NCI-H187 (cell line): ENCODE measurements around the gene RGS18.
"Not testable (repeated sequence)": the region's sequence is repeated elsewhere in the genome, so short reads cannot be mapped to it uniquely, and the experiment has no call there.

Source experiments
- DNase-seq, 2 experiments: peaks; one replicate each; lab custom pipeline; 2025; lab: John Stamatoyannopoulos, UW

RGS18 gene, protein sequence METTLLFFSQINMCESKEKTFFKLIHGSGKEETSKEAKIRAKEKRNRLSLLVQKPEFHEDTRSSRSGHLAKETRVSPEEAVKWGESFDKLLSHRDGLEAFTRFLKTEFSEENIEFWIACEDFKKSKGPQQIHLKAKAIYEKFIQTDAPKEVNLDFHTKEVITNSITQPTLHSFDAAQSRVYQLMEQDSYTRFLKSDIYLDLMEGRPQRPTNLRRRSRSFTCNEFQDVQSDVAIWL

DNA sequence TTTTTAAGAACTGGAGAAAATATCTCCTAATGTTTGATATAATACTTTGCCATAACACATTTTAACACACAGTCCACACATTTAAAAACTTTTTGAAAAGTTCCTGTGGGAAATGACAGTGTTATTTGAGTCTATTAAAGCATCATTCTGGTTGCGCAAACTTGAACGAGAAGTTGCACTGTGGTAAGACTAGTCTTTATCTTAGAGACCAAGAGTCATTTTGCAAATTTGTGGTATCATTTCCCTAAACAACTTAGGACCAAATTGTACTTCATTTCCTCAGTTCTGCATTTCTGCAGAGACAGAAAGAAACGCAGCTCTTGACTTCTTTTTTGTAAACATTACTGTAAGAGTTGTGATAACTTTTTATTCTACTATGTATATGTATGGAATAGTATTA, at the start of gene RGS18:
Gene RGS18, plus strand, starts transcription at position 282 of the 400 bp plus-strand sequence. CDS start 176 bp downstream, outside the sequence.
- DNase-seq = no peak

DNA sequence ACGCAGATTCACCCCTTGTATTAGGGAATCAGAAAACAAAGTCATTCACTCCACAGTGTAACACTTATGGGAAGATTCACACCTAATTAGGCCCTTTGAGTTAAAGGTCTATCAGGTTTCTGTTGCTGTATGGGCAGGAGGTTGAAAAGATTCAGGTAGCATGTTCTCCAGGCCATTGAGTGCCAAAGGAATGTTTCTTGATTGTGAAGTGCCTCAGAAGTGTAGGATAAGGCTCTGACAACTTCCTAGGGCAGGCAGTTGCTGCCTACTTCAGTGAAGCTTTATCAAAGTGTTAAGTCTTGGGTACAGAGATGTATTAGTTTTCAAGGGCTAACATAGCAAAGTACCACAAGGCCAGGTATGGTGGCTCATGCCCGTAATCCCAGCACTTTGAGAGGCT, 48.7 kb upstream of the RGS18 start:
- no peak for DNase-seq

DNA sequence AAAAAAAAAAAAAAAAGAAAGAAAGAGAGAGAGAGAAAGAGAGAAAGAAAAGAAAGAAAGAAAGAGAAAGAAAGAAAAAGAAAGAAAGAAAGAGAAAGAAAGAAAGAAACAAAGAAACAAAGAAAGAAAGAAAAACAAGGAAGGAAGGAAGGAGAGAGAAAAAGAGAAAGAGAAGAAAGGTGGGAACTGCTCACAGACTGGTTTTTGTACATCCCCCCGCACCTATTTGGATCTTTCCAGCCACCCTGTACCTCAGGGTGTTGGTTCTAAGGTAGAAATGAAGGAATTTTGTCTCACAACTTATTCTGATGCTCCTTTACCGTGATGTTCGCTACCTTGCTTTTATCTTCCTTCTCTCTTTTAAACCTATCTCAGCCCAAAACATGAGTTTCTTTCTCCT, 43.3 kb upstream of the RGS18 start:
- DNase-seq = no peak

DNA sequence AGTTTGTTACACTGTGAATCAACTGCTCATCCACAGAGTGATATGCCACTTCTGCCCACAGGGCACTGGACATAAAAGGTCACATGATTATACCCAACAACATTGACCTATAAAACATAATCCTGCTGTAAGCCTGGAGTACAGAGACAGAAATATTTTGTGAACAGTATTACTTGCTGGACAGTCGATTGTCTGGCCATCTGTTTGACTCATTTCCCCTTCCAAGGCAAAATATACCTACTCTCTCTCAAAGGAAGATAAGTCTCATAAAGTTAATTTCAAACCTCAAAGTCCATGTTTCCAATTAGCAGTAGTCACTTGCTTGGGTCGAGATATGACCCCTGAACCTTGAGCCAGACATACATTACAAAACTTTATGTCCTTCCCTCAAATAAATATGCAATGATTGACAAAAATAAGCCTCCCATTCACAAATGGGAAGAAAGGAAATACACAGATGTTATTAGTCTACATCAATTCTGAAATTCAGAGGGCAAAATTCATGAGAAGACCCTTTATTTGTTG, 39.3 kb upstream of the RGS18 start:
- no peak for DNase-seq

DNA sequence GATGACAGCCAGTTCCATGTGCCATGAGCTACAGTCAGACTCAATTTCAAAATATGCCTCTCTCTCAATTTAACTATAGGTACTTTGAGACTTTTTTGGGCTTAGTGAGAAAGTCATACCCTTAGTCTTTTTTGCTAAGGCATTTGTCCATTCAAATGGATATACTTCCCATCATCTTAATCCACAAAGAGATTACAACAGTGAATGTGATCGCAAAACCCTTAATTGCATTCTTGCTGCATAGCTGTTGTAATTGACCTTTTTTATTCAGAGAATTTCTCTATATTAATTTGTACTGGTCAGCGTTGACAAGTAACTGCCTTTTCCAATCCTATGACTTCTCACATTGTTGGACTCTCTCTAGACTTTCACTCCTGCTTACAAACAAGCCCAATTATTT, 38.6 kb upstream of the RGS18 start:
- DNase-seq = no peak

DNA sequence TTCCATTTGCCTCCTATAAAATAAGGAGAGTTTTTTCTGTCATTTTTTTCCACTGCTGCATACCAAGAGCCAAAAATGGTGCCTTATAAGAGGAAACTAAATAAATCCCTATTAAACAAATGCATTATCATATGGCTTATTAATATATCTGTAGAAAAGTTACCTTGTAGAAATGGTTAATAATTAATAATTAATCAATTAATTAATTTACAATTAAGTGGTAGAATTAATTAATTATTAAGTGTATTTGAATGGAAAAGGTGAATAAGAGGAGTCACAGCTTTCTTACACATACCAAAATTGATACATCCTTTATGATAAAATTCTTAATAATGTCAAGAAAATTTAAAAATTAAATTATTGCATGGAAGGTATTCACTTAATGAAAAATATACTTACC, 35.6 kb upstream of the RGS18 start:
- DNase-seq = no peak

DNA sequence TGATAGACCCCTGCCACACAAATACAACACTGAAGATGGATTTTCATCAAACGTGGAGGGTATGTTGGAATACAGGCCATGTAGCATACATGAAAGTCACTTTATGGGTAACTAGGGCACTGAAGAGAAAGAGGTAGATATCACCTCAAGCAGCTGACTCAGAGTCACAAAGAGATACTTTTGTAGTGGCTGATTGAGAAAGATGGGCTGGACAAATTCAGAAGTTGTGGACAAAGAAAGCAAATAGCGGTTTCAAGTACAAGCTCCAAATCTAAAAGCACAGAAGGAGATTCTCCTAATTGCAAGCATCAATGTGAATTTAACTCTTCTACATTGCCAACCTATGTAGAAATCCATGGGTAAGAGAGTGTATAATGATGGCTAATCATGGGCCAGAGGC, 35.0 kb upstream of the RGS18 start:
- no peak for DNase-seq

DNA sequence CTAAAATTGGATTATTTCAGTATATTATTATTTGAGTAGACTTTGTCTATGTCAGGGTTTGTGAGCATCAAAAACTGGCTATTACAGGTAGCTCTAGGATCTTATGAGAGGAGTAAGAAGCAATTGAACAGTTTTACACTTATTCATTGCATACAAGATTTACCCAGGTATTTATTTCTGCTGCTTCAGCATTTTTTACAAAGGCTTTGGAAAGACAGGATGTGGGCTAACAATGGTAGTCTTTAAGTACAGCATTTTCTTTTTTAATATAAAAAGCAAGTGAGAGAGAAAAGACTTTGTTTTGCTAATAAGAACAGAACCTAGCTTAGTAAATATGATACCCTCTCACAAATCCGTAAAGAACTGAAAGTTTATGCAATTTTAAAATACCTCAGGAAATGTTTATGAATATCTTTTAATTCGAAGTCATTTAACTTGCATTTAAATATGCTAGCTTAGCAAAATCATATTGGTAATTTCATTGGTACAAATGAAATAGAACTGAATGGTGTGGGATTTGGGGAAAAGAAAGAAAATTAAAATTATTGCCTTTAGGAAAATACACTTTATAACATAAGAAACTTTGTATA, 32.1 kb upstream of the RGS18 start:
- DNase-seq = no peak

DNA sequence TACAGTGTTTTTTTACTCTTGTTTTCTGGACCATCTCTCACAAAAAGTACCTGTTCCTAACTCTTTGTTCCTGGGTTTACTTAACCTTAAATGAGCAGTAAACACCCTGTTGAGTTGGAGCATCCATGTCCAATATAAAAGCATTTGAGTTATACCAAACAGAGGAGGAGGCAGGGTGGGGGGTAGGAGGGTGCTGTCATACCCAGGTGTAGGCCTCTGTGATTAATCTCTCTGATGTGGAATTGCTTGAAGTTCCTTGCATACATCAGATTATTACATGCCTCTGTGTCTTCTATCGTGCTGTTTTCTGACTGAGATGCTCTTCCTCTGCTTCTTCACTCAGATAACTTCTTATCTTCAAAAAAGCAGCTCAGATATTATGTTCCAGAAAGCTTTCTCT, 28.1 kb upstream of the RGS18 start:
- DNase-seq = no peak

DNA sequence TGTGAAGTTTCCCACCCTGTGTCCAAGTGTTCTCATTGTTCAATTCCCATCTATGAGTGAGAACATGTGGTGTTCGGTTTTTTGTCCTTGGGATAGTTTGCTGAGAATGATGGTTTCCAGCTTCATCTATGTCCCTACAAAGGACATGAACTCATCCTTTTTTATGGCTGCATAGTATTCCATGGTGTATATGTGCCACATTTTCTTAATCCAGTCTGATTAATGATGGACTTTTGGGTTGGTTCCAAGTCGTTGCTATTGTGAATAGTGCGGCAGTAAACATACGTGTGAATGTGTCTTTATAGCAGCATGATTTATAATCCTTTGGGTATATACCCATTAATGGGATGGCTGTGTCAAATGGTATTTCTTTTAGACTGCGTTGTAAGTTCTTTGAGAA, 27.4 kb upstream of the RGS18 start:
- not testable (repeated sequence) for DNase-seq

DNA sequence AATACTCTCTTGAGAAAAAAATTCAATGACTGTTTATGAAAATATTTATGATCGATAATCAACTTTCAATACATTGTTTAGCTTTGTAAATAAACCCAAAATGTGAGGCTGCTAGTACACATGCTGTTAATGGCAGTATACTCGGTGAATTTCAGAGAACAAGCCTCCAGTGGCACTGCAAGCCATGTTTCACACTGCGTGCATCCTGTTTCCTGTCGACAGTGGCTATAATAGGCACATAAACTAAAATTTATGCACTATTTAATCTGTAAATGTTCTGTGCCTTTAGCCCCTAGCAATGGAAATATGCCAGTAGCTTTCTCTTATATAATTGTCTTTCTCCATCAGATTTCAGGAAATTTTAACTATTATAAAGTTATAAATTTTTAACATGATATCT, 26.3 kb upstream of the RGS18 start:
- DNase-seq = no peak

DNA sequence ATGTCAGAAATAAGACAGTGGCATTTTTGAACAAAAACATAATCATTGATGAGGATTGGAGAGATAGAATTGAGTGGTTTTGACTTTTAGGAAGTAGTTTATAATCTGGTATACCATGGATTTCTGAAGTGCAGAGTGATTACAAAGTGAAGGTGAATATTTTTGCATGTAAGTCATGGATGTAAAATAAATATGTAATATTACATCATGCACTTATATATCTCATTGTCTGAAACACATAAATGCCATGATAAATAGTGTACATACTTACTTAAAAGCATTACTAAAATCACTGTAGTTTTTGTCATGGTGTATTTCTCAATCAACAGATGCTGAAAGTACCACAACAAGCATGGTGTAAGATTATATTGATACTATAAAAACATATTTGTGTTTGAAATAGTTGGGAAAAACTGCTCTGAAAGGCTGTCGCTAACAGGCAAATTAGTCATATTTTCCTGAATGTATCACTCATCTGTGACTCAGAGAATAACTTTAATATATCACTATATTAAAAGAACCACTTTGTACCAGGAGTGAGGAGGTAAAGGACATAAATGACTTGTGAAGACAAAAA, 24.8 kb upstream of the RGS18 start:
- no peak for DNase-seq

DNA sequence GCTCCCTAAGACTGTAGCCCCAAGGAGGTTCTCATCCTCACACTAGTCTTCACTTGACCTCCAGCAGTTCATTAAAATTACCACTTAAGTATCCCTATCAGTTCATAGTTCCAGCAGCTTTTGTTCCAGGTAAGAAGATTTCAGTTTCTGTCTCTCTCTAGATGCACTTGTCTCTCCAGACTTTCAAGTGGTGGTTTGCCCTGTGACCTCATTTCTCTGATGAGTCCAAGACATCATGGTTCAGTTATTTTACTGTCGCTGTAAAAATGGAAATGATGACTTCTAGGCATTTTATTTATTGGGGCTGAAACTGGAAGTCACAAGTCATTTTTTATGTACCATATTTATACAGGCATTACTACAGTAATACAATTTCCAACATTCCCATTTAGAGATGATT, 17.9 kb upstream of the RGS18 start:
- no peak for DNase-seq

DNA sequence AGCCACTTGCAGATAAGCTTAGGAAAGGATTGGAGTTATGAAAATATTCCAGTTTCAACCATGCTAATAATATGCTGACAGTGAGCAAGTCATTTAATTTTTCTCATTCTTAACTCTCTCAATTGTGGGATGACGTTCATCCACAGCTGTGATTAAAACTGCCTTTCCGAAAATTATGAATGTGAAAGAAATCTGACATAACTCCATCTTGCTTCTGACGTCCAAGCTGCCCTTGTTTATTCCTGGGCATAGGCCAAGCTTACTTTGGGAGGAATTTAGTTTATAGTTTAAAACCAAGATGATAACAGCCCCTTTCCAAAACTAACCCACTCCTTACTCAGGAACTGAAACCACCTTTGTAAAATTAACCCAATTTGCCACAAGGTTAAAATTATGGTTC, 11.0 kb upstream of the RGS18 start:
- DNase-seq = no peak

DNA sequence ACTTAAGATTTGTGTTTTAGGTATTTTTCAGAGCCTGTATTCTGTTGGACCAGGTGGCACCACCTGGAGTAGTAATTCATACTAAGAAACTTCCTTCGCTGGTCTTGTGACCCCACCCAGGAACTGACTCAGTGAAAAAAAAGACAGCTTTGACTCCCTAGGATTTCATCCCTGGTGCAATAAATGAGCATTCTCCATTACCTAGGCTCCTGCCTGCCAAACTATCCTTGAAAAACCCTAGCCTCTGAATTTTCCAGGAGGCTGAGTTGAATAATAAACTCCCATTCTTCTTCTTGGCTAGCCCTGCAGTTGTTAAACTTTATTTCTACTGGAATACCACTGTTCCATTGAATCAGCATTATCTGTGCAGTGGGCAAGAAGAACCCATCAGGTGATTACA, 10.6 kb upstream of the RGS18 start:
- DNase-seq = no peak

DNA sequence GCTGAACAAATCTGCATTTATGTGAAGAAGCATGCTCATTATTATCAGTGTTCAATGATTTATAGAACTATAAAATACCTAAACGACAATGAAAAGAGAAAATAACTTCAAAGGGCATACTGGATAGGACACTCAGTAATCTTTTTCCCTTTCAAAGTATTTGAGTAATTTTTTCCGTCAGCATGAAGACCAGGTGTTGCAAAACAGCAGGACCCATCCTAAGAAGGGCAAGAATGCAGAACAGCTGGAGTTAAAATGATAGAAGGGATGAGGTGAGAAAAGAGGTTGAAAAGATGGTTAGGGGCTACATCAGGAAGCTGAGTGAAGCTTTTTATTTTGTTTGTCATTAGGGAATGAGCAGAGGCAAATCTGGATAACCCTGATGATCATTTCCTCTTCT, 7.1 kb upstream of the RGS18 start:
- DNase-seq = no peak

DNA sequence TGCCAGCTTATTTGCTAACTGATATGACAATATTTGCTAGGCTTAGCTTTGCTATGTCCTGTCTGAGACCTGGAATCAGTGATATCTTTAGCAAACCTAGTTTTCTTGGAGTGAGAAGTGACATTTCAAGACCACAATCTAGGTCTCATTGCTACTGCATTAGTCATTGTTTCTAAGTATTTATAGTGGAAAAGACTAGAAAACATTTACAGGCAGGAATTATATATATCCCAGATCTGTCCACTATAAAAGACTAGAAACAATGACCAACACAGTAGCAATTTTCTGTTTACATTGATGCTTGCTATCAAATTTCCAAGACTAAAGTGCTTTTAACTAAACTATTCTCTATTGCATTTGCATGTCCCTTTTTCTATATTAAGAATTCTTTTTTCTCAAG, 5.0 kb upstream of the RGS18 start:
- DNase-seq = no peak

DNA sequence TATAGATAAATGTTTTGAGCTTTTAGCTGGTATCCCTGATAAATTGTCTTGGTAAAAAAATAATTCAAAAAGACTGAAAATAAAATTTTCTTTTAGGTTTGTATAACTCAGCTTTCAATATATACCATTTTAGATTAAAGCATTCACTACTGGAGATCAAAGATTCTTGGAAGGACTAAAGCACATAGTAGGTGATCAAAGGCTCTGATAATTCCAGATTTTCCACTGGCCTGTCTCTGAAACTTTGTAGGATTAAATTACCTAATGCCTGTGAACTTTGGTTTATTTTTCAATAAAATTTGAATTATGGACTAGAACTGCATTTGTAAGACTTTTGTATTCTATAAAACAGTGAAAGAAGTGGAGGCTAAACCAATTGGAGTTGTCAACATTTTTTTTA, 1.2 kb upstream of the RGS18 start:
- no peak for DNase-seq

DNA sequence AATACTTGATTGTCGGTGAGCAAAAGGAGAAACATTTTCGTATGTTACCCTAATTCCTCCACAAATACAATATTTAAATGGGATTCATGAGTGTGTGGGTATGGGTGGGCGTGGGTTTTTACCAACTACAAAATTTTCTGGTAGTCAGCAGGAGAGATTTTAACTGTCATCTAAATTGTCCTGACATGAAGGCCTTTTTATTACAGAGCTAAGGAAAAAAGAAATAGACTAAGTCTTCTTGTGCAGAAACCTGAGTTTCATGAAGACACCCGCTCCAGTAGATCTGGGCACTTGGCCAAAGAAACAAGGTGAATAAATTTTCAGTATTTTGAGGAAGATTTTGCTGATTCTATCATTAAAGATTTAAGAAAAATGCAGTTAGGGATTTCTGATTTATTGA, 752 bp downstream of the RGS18 start:
- DNase-seq = no peak

DNA sequence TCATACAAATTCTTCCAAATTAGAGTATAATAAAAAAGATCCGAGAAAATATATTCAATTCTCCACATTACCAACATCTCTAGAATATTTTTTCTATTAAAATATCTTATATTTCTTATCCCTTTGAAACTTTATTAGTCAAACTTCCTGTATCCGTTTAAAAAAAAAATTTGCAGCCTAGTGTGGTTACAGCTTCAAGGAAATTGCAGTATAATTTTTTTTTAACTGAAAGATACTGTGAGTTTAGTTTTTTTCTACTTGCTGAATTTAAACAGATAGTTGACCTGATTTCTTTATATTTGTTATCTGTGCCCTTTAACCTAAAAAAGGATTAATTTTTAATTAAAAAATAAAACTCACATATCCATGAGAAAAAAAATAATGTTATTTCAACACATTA, 1.5 kb downstream of the RGS18 start:
- DNase-seq = no peak

DNA sequence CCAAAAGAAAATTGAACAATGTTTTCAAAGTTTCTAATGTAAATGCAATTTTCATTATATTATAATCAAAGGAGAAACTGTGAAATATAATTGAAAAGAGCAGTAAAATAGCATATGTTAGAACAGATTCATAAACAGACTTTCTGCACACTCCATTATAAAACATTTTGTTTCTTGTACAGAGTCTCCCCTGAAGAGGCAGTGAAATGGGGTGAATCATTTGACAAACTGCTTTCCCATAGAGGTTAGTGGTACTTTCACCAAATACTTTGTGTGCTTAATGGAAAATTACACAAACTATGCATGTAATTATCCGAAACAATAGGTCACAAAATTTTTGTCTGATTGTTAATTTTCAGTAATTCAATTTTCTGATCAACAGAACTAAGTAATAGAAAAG, 1.9 kb downstream of the RGS18 start:
- no peak for DNase-seq

DNA sequence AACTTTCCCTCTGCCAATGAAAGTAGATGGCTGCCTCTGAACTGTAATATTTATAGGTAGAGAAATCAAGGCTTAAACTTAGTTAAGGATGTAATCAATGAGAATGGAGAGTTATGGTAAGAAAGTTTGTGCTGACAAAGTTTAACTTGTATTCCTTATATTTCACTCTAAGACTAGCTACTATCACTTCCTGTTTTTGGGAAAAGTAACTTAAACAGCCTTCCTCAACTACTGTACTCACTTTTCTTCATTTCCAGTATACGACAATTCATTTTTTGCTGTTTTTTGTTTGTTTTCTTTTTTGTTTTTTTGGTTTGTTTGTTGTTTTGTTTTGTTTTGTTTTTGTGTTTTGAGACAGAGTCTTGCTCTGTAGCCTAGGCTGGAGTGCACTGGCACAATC, 3.7 kb downstream of the RGS18 start:
- no peak for DNase-seq

DNA sequence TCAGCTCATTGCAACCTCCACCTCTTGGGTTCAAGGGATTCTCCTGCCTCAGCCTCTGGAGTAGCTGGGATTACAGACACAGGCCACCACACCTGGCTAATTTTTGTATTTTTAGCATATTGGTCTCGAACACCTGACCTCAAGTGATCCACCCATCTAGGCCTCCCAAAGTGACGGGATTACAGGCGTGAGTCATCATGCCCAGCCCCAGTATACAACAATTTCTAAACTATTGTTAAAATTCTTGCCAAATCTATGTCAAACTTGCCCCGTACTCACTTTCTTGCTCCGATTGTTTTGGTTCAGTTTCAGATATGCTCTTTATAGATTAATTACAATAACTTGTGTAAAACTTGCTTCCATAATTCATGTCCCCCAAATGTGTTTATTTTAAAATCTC, 4.1 kb downstream of the RGS18 start:
- no peak for DNase-seq

DNA sequence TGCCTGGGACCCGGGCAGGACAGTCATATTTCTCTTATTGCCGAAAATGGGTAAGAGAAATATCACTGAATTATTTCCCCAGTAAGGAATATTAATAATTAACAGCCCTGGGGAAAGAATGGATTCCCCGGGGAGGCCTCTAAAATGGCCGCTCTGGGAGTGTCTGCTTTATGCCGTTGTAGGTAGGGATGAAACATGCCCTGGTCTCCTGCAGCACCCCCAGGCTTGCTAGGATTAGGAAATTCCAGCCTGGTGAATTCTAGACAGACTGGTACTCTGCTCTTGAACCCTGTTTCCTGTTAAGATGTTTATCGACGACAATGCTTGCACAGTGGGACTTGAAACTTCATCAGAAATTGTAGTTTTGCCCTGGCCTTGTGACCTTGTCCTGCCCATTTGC, 6.7 kb downstream of the RGS18 start:
- DNase-seq = not testable (repeated sequence)
